ENCODE measurements around the gene PHF12. TPM values are rescaled to one million over a fixed set of nuclear protein-coding genes. Genes with fewer than 3 reads are reported as not detected.
"Not testable (repeated sequence)": the region's sequence is repeated elsewhere in the genome, so short reads cannot be mapped to it uniquely, and the experiment has no call there.

Gene PHF12
- total RNA-seq, 2 donors from 2014 or later: 33.1 to 42.3 TPM

DNA sequence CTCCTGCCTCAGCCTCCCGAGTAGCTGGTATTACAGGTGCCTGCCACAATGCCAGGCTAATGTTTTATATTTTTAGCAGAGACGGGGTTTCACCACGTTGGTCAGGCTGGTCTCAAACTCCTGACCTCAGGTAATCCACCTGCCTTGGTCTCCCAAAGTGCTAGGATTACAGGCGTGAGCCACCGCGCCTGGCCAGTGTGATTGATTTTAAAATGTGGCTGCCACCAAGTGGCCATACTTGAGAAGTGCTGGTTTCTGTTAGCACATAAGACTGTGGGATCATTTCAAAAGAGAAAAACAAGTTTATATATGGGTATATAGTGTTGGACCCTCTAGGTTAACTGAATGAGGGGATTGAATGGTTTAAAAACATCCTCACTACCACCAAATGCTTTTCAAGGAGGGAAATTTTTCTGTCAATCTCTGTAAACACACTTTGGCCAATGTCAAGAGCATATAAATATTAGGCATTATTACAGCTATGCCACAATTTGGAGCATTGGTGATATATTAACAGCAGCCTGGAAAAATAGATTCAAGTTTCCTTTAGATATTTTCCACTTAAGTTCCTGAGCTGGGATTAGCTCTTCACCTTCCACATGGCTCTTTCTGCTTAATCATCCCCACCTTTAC, 34.9 kb downstream of the PHF12 start:
- DNase-seq: peak in 1 of 2 donors; percentile 56
- intact Hi-C loops (cut with DNase I, micrococcal nuclease): loop anchor here in 1 of 2 donors (10.0 kb wide), 1 partner anchor 162 kb away; no protein-coding TSS in a partner anchor
- ATAC-seq: peak; percentile 63

GRCh38 chr17:28912938-28913333, 38.4 kb downstream of the PHF12 start:
- ATAC-seq: no peak
- intact Hi-C loops (cut with DNase I, micrococcal nuclease): loop anchor here in 1 of 2 donors (10.0 kb wide), 1 partner anchor 158 kb away; no protein-coding TSS in a partner anchor
- DNase-seq: no peak

GRCh38 chr17:28912281-28912937, 38.9 kb downstream of the PHF12 start:
- intact Hi-C loops (cut with DNase I, micrococcal nuclease): loop anchor here in 1 of 2 donors (10.0 kb wide), 1 partner anchor 158 kb away; no protein-coding TSS in a partner anchor
- DNase-seq (peak; percentile 44 to 75), ATAC-seq (peak; percentile 77)

DNA sequence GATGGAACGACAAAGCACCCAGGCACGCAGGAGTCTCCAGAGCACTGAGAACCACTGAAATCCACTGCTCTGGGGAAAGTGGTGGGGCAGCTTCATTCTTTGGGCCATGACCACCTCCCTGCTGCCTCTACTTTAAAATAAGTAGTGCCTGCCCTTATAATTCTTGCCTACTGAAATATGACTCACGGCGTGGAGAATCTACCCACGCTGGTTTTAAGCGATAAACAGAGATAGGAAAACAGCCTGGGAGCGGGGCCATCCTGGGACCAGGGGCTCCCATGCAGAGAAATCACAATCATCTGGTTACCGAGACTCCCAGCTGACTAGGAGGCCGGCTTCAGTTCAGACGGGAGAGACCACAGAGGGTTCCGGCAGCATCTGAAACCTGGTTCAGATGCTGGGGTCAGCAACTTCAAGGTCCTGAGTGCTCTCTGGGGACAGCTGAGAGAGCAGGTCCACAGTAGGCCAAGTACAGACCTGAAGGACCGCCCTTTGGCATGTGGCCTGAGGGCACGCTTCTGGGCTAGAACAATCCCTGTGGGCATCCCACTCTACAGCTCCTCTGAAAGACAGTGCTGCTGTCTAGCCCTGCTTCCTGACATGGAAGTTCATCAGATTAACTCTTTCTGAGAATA, 39.8 kb downstream of the PHF12 start:
- ATAC-seq (no peak), DNase-seq (no peak)
- intact Hi-C loops (cut with DNase I, micrococcal nuclease): loop anchor here in 1 of 2 donors (10.0 kb wide), 1 partner anchor 157 kb away; no protein-coding TSS in a partner anchor

DNA sequence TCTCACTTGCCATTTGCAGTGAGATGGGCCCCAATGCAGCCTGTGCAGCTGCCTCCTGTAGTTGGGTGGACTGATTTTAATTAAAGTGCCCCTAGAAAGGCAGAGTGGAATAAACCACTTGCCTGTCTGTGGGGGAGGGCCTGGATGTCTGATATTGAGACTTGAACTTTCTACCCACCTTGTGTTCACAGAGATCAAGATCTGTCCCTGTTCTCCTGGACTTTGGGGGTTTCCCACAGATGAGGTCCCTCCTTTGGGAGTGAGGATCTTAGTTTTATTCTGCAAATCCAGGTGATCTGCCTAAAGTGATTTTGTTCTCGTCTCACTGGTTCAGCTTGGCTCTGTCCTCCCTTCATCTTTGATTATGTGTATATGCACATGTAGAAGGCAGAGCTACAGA, 40.8 kb downstream of the PHF12 start:
- DNase-seq (no peak), ATAC-seq (no peak)
- intact Hi-C loops (cut with DNase I, micrococcal nuclease): loop anchor here in 1 of 2 donors (10.0 kb wide), 1 partner anchor 156 kb away; no protein-coding TSS in a partner anchor

DNA sequence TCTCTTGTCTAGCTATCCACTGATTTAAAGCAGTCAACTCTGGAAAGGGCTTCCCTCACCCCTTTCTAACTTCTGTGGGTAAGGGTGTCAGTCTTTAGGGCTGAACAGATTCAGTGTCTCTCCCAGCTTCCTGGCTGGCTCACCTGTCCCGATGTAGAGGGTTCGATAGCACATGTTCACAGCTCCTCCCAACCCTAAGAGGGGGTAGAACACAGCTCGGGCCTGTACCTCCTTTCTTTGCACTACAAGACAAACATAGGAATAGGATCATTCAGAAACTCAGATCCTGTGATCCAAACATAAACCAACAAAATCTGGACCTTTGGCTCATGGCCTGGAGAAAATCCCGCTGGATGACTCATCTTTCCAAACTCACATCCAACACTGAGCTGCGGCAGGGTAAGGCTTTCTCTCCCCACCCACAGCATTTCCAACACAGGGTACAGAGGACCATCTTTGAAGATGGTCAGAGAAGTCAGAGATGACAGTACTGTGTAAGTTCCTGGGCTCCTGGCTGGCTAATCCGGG, 42.6 kb downstream of the PHF12 start:
- intact Hi-C loops (cut with DNase I, micrococcal nuclease): no loop called here
- DNase-seq: no peak
- no peak for ATAC-seq

GRCh38 chr17:28907709-28908475, 43.4 kb downstream of the PHF12 start:
- intact Hi-C loops (cut with DNase I, micrococcal nuclease): no loop called here
- DNase-seq (no peak), ATAC-seq (no peak)

DNA sequence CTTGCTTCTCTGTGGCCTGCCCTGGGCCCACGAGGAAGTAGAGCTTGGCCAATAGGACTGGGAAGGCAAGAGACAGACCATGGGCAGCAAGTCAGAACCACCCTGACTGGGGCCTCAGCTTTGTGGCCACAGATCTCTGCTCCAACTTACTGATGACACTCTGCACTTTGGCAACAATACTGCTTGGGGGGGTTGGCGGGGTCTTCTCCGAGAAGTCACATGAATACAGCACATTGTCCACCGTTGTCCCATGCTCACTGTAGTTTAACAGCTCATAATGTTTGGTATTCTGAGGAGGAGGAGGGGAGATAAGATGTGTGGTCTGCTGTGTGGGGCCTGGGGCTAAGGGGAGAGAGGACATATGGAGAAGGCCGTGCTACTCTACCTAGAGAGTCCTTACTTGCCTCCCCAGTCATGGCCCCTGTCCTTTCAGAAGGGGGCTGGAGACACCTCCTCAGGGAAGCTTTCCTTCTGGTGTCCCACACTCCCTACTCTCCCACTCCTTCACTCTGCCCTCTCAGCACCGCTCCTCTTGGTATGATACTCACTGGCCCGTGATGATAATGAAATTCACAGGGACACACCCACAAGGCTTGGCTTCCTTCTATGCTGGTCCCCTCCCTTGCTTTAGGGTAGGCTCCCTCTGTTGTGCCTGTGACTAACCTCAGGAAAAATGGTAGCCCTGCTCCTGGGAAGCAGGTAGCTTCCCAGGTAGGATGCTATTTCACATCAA, 44.4 kb downstream of the PHF12 start:
- intact Hi-C loops (cut with DNase I, micrococcal nuclease): no loop called here
- ATAC-seq (peak; percentile 12), DNase-seq (no peak)

- no peak for DNase-seq
- intact Hi-C loops (cut with DNase I, micrococcal nuclease): no loop called here
- no peak for ATAC-seq
Observed at GRCh38 chr17:28906276-28906675, 45.0 kb downstream of the PHF12 start.

GRCh38 chr17:28904800-28905199, 46.5 kb downstream of the PHF12 start:
- DNase-seq (no peak), ATAC-seq (no peak)
- intact Hi-C loops (cut with DNase I, micrococcal nuclease): no loop called here

DNA sequence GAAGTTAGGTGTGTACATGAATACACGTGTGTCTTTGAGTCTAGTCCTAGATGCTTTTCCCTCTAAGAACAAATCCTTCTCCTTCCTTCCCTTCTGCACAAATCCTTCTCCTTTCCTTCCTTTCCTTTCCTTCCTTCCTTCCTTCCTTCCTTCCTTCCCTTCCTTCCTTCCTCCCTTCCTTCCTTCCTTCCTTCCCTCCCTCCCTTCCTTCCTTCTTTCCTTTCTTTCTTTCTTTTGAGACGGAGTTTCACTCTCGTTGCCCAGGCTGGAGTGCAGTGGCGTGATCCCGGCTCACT, 47.8 kb downstream of the PHF12 start:
- DNase-seq; intact Hi-C loops (cut with DNase I, micrococcal nuclease); ATAC-seq: not testable (repeated sequence)

DNA sequence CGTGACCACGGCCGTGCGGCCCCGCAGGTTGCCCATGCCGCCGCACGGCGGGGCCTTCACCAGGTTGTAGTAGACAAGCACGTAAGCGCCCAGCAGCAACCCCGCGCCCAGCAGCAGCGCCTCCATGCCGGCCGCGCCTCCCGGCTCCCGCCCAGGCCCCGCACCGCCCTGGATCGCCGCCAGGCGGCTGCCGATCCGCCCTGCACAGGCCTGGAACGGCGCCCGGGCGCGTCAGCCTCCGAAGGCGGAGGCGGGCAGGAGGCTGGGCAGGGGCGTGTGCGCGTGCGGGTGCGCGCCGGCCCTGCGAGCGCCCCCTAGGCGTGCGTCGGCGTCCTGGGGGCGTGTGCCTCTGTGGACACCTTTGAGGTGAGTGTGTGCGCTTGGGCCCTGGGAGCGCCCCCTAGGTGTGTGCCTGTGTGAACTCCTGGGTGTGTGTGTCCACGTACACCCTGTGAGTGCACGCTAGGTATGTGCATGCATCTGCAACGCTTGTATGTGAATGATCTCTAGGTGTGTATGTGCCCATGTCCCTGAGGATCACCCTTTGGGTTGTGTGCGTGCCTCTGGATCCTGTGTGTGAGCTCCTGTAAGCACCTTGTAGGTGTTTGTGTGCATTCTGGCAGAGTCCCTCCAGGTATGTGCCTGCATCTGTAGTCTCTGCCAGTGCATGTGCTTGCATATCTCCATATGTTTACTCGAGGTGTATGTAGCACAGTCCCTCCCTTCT, 48.3 kb downstream of the PHF12 start, which contains the start of gene DHRS13:
Gene DHRS13 (minus strand): TSS at position 261 of the 727 bp plus-strand sequence. CDS start 135 bp downstream, at position 126.
- ATAC-seq (peak; percentile 88), DNase-seq (peak; percentile 87 to 96)
- intact Hi-C loops (cut with DNase I, micrococcal nuclease): no loop called here

- ATAC-seq (peak; percentile 47), DNase-seq (peak; percentile 53 to 77)
- intact Hi-C loops (cut with DNase I, micrococcal nuclease): no loop called here
Observed at GRCh38 chr17:28901866-28902818, 49.2 kb downstream of the PHF12 start.

DNA sequence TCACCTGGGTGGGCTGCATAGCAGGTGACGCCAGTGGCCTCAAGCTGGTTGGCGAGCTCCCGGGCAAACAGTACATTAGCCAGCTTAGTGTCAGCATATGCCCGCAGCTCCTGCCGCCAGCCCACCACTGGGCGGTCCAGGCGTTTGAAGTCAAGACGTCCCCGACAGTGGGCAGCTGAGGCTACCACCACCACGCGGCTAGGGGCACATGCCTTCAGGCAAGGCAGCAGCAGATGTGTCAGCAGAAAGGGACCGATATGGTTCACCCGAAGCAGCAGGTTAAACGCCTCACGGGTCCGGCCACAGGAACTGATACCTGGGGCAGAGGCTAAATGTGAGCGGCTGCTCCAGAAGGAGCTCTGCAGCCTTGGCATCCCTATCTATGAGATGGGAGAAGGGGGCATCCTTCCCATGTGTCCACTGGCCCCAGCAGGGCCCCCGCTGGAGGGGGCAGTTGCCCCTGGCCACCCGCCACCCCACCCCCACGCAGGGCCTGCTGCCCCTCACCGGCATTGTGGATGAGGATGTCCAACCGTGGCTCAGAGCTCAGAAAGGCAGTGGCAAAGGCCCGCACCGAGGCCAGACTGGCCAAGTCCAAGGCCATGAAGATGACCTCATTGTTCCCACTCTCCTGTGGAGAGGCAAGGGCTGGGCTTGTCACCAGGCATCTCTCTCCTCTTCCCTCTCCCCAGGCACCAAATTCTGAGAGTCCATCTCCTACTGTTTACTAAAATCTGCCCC, 50.2 kb downstream of the PHF12 start:
- ATAC-seq (no peak), DNase-seq (no peak)
- intact Hi-C loops (cut with DNase I, micrococcal nuclease): no loop called here

- peak in 1 of 2 donors; percentile 2 for DNase-seq
- intact Hi-C loops (cut with DNase I, micrococcal nuclease): loop anchor here in 1 of 2 donors (10.0 kb wide), 1 partner anchor 135 kb away; no protein-coding TSS in a partner anchor
Observed at GRCh38 chr17:28899212-28899815, 52.0 kb downstream of the PHF12 start.

More at GRCh38 chr17:28899212-28899815, 52.0 kb downstream of the PHF12 start:
- no peak for ATAC-seq
